EH (cell line): Measurements from ENCODE around the gene MVB12B.

ENCODE experiments used
- DNase-seq: peaks from one replicate; pipeline ENCODE4 v3.0.0-alpha.2; 2015; ENCODE audit warnings: low read depth

MVB12B gene

GRCh38 chr9:126303488-126303887 is 23.1 kb upstream of the MVB12B start:
- DNase-seq, result no peak

- DNase-seq, result no peak
Observed at GRCh38 chr9:126304207-126304970, 22.2 kb upstream of the MVB12B start.

- no peak for DNase-seq
Observed at GRCh38 chr9:126304971-126305320, 21.7 kb upstream of the MVB12B start.

- no peak for DNase-seq
Observed at GRCh38 chr9:126306071-126306647, 20.5 kb upstream of the MVB12B start.

GRCh38 chr9:126307322-126308061 is 19.1 kb upstream of the MVB12B start:
- no peak for DNase-seq

- DNase-seq, result no peak
Observed at GRCh38 chr9:126309427-126310189, 17.0 kb upstream of the MVB12B start.

- DNase-seq, result no peak
Observed at GRCh38 chr9:126312584-126313551, 13.8 kb upstream of the MVB12B start.

- no peak for DNase-seq
Observed at GRCh38 chr9:126316085-126316655, 10.5 kb upstream of the MVB12B start.

- DNase-seq, result peak; percentile 35
Observed at GRCh38 chr9:126317513-126317912, 9.1 kb upstream of the MVB12B start.

GRCh38 chr9:126318858-126319257 is 7.8 kb upstream of the MVB12B start:
- DNase-seq, result no peak

GRCh38 chr9:126319671-126320070 is 7.0 kb upstream of the MVB12B start:
- DNase-seq, result no peak

- no peak for DNase-seq
Observed at GRCh38 chr9:126320158-126320922, 6.3 kb upstream of the MVB12B start.

- DNase-seq, result no peak
Observed at GRCh38 chr9:126321742-126322141, 4.9 kb upstream of the MVB12B start.

- no peak for DNase-seq
Observed at GRCh38 chr9:126325821-126326220, 808 bp upstream of the MVB12B start.

- DNase-seq, result no peak
Observed at GRCh38 chr9:126327006-126327713, 531 bp downstream of the MVB12B start.

- DNase-seq, result peak; percentile 14
Observed at GRCh38 chr9:126327714-126328185, 1.1 kb downstream of the MVB12B start.

GRCh38 chr9:126328407-126328806 is 1.8 kb downstream of the MVB12B start:
- DNase-seq, result no peak

- no peak for DNase-seq
Observed at GRCh38 chr9:126329476-126330275, 3.0 kb downstream of the MVB12B start.

GRCh38 chr9:126330536-126330935 is 3.9 kb downstream of the MVB12B start:
- DNase-seq, result no peak
